Chondrocyte (in vitro differentiated cells): ENCODE data around the gene RALA. TPM values are rescaled to one million over a fixed set of nuclear protein-coding genes. Genes with fewer than 3 reads are reported as not detected.

Experiments used
- DNase-seq: peaks from one replicate; pipeline ENCODE4 v3.0.0; 2021; ENCODE audit warnings: mixed read lengths, low spot score
- H3K27ac Mint-ChIP-seq: one replicate; pipeline ENCODE4 v1.8.0; 2021; ENCODE audit warnings: mild to moderate bottlenecking, moderate library complexity, mixed read lengths; ENCODE audit not compliant: unreplicated experiment
- H3K27me3 Mint-ChIP-seq: 2 replicates; pipeline ENCODE4 v1.8.0; 2021; ENCODE audit warnings: low read depth, mixed read lengths
- H3K36me3 Mint-ChIP-seq: 2 replicates; pipeline ENCODE4 v1.8.0; 2021; ENCODE audit warnings: low read depth, mixed read lengths
- H3K4me1 Mint-ChIP-seq: 2 replicates; pipeline ENCODE4 v1.8.0; 2021; ENCODE audit warnings: low read depth, mild to moderate bottlenecking, mixed read lengths
- H3K4me3 Mint-ChIP-seq: one replicate; pipeline ENCODE4 v1.8.0; 2021; ENCODE audit warnings: mild to moderate bottlenecking, moderate library complexity, mixed read lengths; ENCODE audit not compliant: unreplicated experiment
- H3K9me3 Mint-ChIP-seq: 2 replicates; pipeline ENCODE4 v1.8.0; 2021; ENCODE audit warnings: low read depth, mixed read lengths
- total RNA-seq: library from RNA; stranded (reverse); gene quantifications from 3 replicates; pipeline ENCODE4 v1.2.1, GENCODE V29; 2021
- TF ChIP-seq, protein P1 (sequence below): fragments of 200-600 bp; sonication (generic); IDR thresholded peaks from 2 replicates; pipeline ENCODE4 v1.5.0; 2021; ENCODE audit warnings: antibody characterized with exemption, mild to moderate bottlenecking, moderate library complexity

RALA gene
- total RNA-seq, 1 donor from 2014 or later: 35.2 TPM

- DNase-seq: no peak
- H3K9me3 Mint-ChIP-seq: no peaks in the 10 kb centered on the region
- no peak overlapping the region for H3K4me3 Mint-ChIP-seq
- H3K27ac Mint-ChIP-seq: no peak overlapping the region
- H3K4me1 Mint-ChIP-seq: peaks cover 30% of the 10 kb centered on the region
- TF ChIP-seq, protein P1, sequence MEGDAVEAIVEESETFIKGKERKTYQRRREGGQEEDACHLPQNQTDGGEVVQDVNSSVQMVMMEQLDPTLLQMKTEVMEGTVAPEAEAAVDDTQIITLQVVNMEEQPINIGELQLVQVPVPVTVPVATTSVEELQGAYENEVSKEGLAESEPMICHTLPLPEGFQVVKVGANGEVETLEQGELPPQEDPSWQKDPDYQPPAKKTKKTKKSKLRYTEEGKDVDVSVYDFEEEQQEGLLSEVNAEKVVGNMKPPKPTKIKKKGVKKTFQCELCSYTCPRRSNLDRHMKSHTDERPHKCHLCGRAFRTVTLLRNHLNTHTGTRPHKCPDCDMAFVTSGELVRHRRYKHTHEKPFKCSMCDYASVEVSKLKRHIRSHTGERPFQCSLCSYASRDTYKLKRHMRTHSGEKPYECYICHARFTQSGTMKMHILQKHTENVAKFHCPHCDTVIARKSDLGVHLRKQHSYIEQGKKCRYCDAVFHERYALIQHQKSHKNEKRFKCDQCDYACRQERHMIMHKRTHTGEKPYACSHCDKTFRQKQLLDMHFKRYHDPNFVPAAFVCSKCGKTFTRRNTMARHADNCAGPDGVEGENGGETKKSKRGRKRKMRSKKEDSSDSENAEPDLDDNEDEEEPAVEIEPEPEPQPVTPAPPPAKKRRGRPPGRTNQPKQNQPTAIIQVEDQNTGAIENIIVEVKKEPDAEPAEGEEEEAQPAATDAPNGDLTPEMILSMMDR: no peak
- H3K36me3 Mint-ChIP-seq: peaks cover 2% of the 10 kb centered on the region
- H3K27me3 Mint-ChIP-seq: no peaks in the 10 kb centered on the region
Measured at GRCh38 chr7:39670934-39671333, 47.6 kb downstream of the RALA start.

DNA sequence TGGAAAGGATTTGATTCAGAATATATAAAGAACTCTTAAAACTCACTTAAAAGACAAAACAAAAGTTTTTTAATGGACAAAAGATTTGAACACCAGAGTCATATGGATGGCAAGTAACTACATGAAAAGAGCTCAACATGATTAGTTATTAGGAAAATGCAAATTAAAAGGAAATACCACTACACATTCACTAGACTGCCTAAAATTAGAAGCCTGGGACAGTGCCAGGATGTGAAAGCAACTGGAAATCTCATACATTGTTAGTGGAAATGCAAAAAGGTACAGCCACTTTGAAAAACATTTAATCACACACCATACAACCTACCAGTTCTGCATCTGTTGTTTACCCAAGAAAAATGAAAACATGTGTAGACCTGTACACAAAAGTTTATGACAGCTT, 48.8 kb downstream of the RALA start:
- Mint-ChIP-seq H3K27ac (peak overlapping the region; percentile 23), H3K27me3 (no peaks in the 10 kb centered on the region), H3K36me3 (peaks cover 2% of the 10 kb centered on the region), H3K4me1 (peaks cover 30% of the 10 kb centered on the region), H3K4me3 (no peak overlapping the region), H3K9me3 (peaks cover 2% of the 10 kb centered on the region)
- TF ChIP-seq, protein P1: no peak
- DNase-seq: no peak

GRCh38 chr7:39673868-39674267, 50.5 kb downstream of the RALA start:
- TF ChIP-seq, protein P1: no peak
- Mint-ChIP-seq H3K4me1 (peaks cover 26% of the 10 kb centered on the region), H3K27ac (no peak overlapping the region), H3K4me3 (no peak overlapping the region), H3K27me3 (no peaks in the 10 kb centered on the region), H3K36me3 (peaks cover 2% of the 10 kb centered on the region), H3K9me3 (peaks cover 2% of the 10 kb centered on the region)
- no peak for DNase-seq

DNA sequence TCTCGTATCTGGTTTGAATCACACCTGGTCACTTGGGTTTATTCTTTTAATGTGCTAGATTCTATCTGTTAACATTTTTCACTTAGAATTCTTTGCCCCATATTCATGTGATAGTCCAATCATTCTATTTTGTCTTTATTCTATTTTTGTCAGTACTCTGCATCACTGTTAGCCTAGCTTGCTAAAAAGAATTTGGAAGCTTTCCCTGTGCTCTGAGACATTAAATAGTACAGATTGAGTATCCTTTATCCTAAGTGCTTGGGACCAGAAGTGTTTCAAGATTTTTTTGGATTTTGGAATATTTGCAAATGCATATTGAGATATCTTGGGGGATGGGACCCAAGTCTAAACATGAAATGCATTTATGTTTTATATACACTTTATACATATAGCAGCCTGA, 51.0 kb downstream of the RALA start:
- TF ChIP-seq, protein P1: no peak
- Mint-ChIP-seq H3K36me3 (no peaks in the 10 kb centered on the region), H3K4me1 (peaks cover 32% of the 10 kb centered on the region), H3K27ac (peak overlapping the region; percentile 19), H3K27me3 (no peaks in the 10 kb centered on the region), H3K9me3 (peaks cover 2% of the 10 kb centered on the region), H3K4me3 (no peak overlapping the region)
- no peak for DNase-seq

DNA sequence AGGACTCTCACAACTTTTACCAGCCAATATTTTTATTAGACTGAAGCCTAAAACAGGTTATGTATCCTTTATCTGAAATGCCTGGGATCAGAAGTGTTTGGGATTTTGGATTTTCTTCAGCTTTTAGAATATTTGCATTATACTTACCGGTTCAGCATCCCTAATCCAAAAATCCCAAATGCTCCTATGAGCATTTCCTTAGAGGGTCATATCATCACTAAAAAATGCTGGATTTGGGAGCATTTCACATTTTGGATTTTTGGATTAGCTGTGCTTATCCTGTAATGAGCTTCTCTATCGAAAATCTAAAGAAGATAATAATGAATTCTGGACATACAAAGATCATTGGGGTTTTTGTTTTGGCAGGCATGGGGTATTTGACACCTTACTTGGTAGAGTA, 53.0 kb downstream of the RALA start:
- no peak for DNase-seq
- no peaks in the 10 kb centered on the region for H3K36me3 Mint-ChIP-seq
- no peak overlapping the region for H3K4me3 Mint-ChIP-seq
- no peak overlapping the region for H3K27ac Mint-ChIP-seq
- peaks cover 2% of the 10 kb centered on the region for H3K9me3 Mint-ChIP-seq
- no peaks in the 10 kb centered on the region for H3K27me3 Mint-ChIP-seq
- TF ChIP-seq, protein P1: no peak
- peaks cover 33% of the 10 kb centered on the region for H3K4me1 Mint-ChIP-seq
